ENCODE measurements around the gene PRR23E.

Gene PRR23E

GRCh38 chr3:127174284-127174683 is 18.6 kb upstream of the PRR23E start:
- Histone ChIP-seq H3K18ac (ENCODE audit: low read length) (no peak overlapping the region), H2BK120ac (ENCODE audit: low read depth, low read length) (no peak overlapping the region), H3K4me3 (ENCODE audit: low read length) (no peak overlapping the region), H3K4ac (ENCODE audit: low read depth, low read length) (no peak overlapping the region), H3K36me3 (ENCODE audit: control insufficient read depth, insufficient read depth, low read length) (no peaks in the 10 kb centered on the region), H3K4me1 (ENCODE audit: control insufficient read depth, low read depth, low read length) (peaks cover 3% of the 10 kb centered on the region), H3K23ac (ENCODE audit: low read length) (no peak overlapping the region), H3K27me3 (ENCODE audit: insufficient read depth, low read length, poor library complexity) (no peaks in the 10 kb centered on the region), H2BK5ac (ENCODE audit: low read length) (no peak overlapping the region), H2BK15ac (replicated peaks; ENCODE audit: low read depth) (no peak overlapping the region), H3K4me2 (ENCODE audit: low read length) (no peak overlapping the region), H3K9ac (ENCODE audit: low read length) (no peak overlapping the region), H2AK5ac (ENCODE audit: low read length) (no peak overlapping the region), H3K27ac (ENCODE audit: low read depth, low read length) (no peak overlapping the region), H3K56ac (ENCODE audit: low read length) (no peak overlapping the region), H4K8ac (ENCODE audit: low read depth, low read length) (no peak overlapping the region), H3K79me2 (ENCODE audit: control insufficient read depth, insufficient read depth, low read length) (no peaks in the 10 kb centered on the region), H4K5ac (ENCODE audit: low read length) (no peak overlapping the region), H3K79me1 (ENCODE audit: low read length) (no peaks in the 10 kb centered on the region)
- WGBS (ENCODE audit: extremely low coverage, insufficient coverage, low lambda C conversion rate): no CpG with 5 or more reads among the region's 4 CpGs
- DNase-seq: no peak

- Histone ChIP-seq H3K27ac (ENCODE audit: low read depth, low read length) (no peak overlapping the region), H3K18ac (ENCODE audit: low read length) (no peak overlapping the region), H2BK120ac (ENCODE audit: low read depth, low read length) (no peak overlapping the region), H3K23ac (ENCODE audit: low read length) (no peak overlapping the region), H2BK5ac (ENCODE audit: low read length) (no peak overlapping the region), H3K4ac (ENCODE audit: low read depth, low read length) (no peak overlapping the region), H4K8ac (ENCODE audit: low read depth, low read length) (no peak overlapping the region), H4K5ac (ENCODE audit: low read length) (no peak overlapping the region), H3K4me1 (ENCODE audit: control insufficient read depth, low read depth, low read length) (peaks cover 3% of the 10 kb centered on the region), H3K27me3 (ENCODE audit: insufficient read depth, low read length, poor library complexity) (no peaks in the 10 kb centered on the region), H3K4me3 (ENCODE audit: low read length) (no peak overlapping the region), H3K56ac (ENCODE audit: low read length) (no peak overlapping the region), H3K79me2 (ENCODE audit: control insufficient read depth, insufficient read depth, low read length) (no peaks in the 10 kb centered on the region), H3K79me1 (ENCODE audit: low read length) (no peaks in the 10 kb centered on the region), H3K4me2 (ENCODE audit: low read length) (no peak overlapping the region), H3K36me3 (ENCODE audit: control insufficient read depth, insufficient read depth, low read length) (no peaks in the 10 kb centered on the region), H2AK5ac (ENCODE audit: low read length) (no peak overlapping the region), H2BK15ac (replicated peaks; ENCODE audit: low read depth) (no peak overlapping the region), H3K9ac (ENCODE audit: low read length) (no peak overlapping the region)
- WGBS (ENCODE audit: extremely low coverage, insufficient coverage, low lambda C conversion rate): no CpG with 5 or more reads among the region's 2 CpGs
- no peak for DNase-seq
Measured at GRCh38 chr3:127174715-127175140, 18.2 kb upstream of the PRR23E start.

GRCh38 chr3:127175272-127175671 is 17.7 kb upstream of the PRR23E start:
- no peak for DNase-seq
- Histone ChIP-seq H3K23ac (ENCODE audit: low read length) (no peak overlapping the region), H3K9ac (ENCODE audit: low read length) (no peak overlapping the region), H2BK5ac (ENCODE audit: low read length) (no peak overlapping the region), H3K18ac (ENCODE audit: low read length) (no peak overlapping the region), H3K4ac (ENCODE audit: low read depth, low read length) (no peak overlapping the region), H4K8ac (ENCODE audit: low read depth, low read length) (no peak overlapping the region), H2BK120ac (ENCODE audit: low read depth, low read length) (no peak overlapping the region), H3K56ac (ENCODE audit: low read length) (no peak overlapping the region), H3K4me3 (ENCODE audit: low read length) (no peak overlapping the region), H3K27me3 (ENCODE audit: insufficient read depth, low read length, poor library complexity) (no peaks in the 10 kb centered on the region), H4K5ac (ENCODE audit: low read length) (no peak overlapping the region), H3K79me2 (ENCODE audit: control insufficient read depth, insufficient read depth, low read length) (no peaks in the 10 kb centered on the region), H2BK15ac (replicated peaks; ENCODE audit: low read depth) (no peak overlapping the region), H3K4me1 (ENCODE audit: control insufficient read depth, low read depth, low read length) (peaks cover 3% of the 10 kb centered on the region), H3K79me1 (ENCODE audit: low read length) (no peaks in the 10 kb centered on the region), H3K27ac (ENCODE audit: low read depth, low read length) (no peak overlapping the region), H2AK5ac (ENCODE audit: low read length) (no peak overlapping the region), H3K4me2 (ENCODE audit: low read length) (no peak overlapping the region), H3K36me3 (ENCODE audit: control insufficient read depth, insufficient read depth, low read length) (no peaks in the 10 kb centered on the region)
- no CpG with 5 or more reads among the region's 11 CpGs for whole genome bisulfite sequencing (ENCODE audit: extremely low coverage, insufficient coverage, low lambda C conversion rate)

- no peaks in the 10 kb centered on the region for H3K27me3 ChIP-seq (ENCODE audit: insufficient read depth, low read length, poor library complexity)
- peaks cover 3% of the 10 kb centered on the region for H3K4me1 ChIP-seq (ENCODE audit: control insufficient read depth, low read depth, low read length)
- WGBS (ENCODE audit: extremely low coverage, insufficient coverage, low lambda C conversion rate): no CpG with 5 or more reads among the region's 1 CpG
- H2BK5ac ChIP-seq (ENCODE audit: low read length): no peak overlapping the region
- no peak overlapping the region for H3K23ac ChIP-seq (ENCODE audit: low read length)
- H3K79me1 ChIP-seq (ENCODE audit: low read length): no peaks in the 10 kb centered on the region
- H3K79me2 ChIP-seq (ENCODE audit: control insufficient read depth, insufficient read depth, low read length): no peaks in the 10 kb centered on the region
- H3K9ac ChIP-seq (ENCODE audit: low read length): no peak overlapping the region
- no peak overlapping the region for H2BK120ac ChIP-seq (ENCODE audit: low read depth, low read length)
- H3K4me3 ChIP-seq (ENCODE audit: low read length): no peak overlapping the region
- H2BK15ac ChIP-seq (replicated peaks; ENCODE audit: low read depth): no peak overlapping the region
- peak; percentile 21 for DNase-seq
- no peak overlapping the region for H3K4ac ChIP-seq (ENCODE audit: low read depth, low read length)
- no peak overlapping the region for H4K8ac ChIP-seq (ENCODE audit: low read depth, low read length)
- no peak overlapping the region for H3K4me2 ChIP-seq (ENCODE audit: low read length)
- no peaks in the 10 kb centered on the region for H3K36me3 ChIP-seq (ENCODE audit: control insufficient read depth, insufficient read depth, low read length)
- H3K27ac ChIP-seq (ENCODE audit: low read depth, low read length): no peak overlapping the region
- H4K5ac ChIP-seq (ENCODE audit: low read length): no peak overlapping the region
- H3K18ac ChIP-seq (ENCODE audit: low read length): no peak overlapping the region
- no peak overlapping the region for H2AK5ac ChIP-seq (ENCODE audit: low read length)
- H3K56ac ChIP-seq (ENCODE audit: low read length): no peak overlapping the region
Measured at GRCh38 chr3:127177226-127177625, 15.7 kb upstream of the PRR23E start.

GRCh38 chr3:127180859-127181258 is 12.1 kb upstream of the PRR23E start:
- Histone ChIP-seq H3K4ac (ENCODE audit: low read depth, low read length) (no peak overlapping the region), H3K79me1 (ENCODE audit: low read length) (no peaks in the 10 kb centered on the region), H3K4me2 (ENCODE audit: low read length) (no peak overlapping the region), H2BK15ac (replicated peaks; ENCODE audit: low read depth) (no peak overlapping the region), H3K4me1 (ENCODE audit: control insufficient read depth, low read depth, low read length) (no peaks in the 10 kb centered on the region), H2AK5ac (ENCODE audit: low read length) (no peak overlapping the region), H3K9ac (ENCODE audit: low read length) (no peak overlapping the region), H3K27me3 (ENCODE audit: insufficient read depth, low read length, poor library complexity) (no peaks in the 10 kb centered on the region), H2BK5ac (ENCODE audit: low read length) (no peak overlapping the region), H3K36me3 (ENCODE audit: control insufficient read depth, insufficient read depth, low read length) (no peaks in the 10 kb centered on the region), H3K4me3 (ENCODE audit: low read length) (no peak overlapping the region), H3K79me2 (ENCODE audit: control insufficient read depth, insufficient read depth, low read length) (no peaks in the 10 kb centered on the region), H3K23ac (ENCODE audit: low read length) (no peak overlapping the region), H3K18ac (ENCODE audit: low read length) (no peak overlapping the region), H4K5ac (ENCODE audit: low read length) (no peak overlapping the region), H3K56ac (ENCODE audit: low read length) (no peak overlapping the region), H4K8ac (ENCODE audit: low read depth, low read length) (no peak overlapping the region), H3K27ac (ENCODE audit: low read depth, low read length) (no peak overlapping the region), H2BK120ac (ENCODE audit: low read depth, low read length) (no peak overlapping the region)
- DNase-seq: no peak
- no CpG with 5 or more reads among the region's 6 CpGs for WGBS (ENCODE audit: extremely low coverage, insufficient coverage, low lambda C conversion rate)

- WGBS (ENCODE audit: extremely low coverage, insufficient coverage, low lambda C conversion rate): no CpG with 5 or more reads among the region's 7 CpGs
Measured at GRCh38 chr3:127182431-127182830, 10.5 kb upstream of the PRR23E start.

More at GRCh38 chr3:127182431-127182830, 10.5 kb upstream of the PRR23E start:
- H4K5ac ChIP-seq (ENCODE audit: low read length): no peak overlapping the region
- no peak overlapping the region for H3K27ac ChIP-seq (ENCODE audit: low read depth, low read length)
- H3K27me3 ChIP-seq (ENCODE audit: insufficient read depth, low read length, poor library complexity): no peaks in the 10 kb centered on the region
- no peak for DNase-seq
- H3K56ac ChIP-seq (ENCODE audit: low read length): no peak overlapping the region
- no peak overlapping the region for H2BK5ac ChIP-seq (ENCODE audit: low read length)
- H3K4me2 ChIP-seq (ENCODE audit: low read length): no peak overlapping the region
- H2BK120ac ChIP-seq (ENCODE audit: low read depth, low read length): no peak overlapping the region
- no peak overlapping the region for H3K4ac ChIP-seq (ENCODE audit: low read depth, low read length)
- no peak overlapping the region for H3K9ac ChIP-seq (ENCODE audit: low read length)
- H3K36me3 ChIP-seq (ENCODE audit: control insufficient read depth, insufficient read depth, low read length): no peaks in the 10 kb centered on the region
- no peak overlapping the region for H3K18ac ChIP-seq (ENCODE audit: low read length)
- H3K79me2 ChIP-seq (ENCODE audit: control insufficient read depth, insufficient read depth, low read length): no peaks in the 10 kb centered on the region
- no peak overlapping the region for H3K4me3 ChIP-seq (ENCODE audit: low read length)
- H4K8ac ChIP-seq (ENCODE audit: low read depth, low read length): no peak overlapping the region
- no peak overlapping the region for H2AK5ac ChIP-seq (ENCODE audit: low read length)
- no peak overlapping the region for H2BK15ac ChIP-seq (replicated peaks; ENCODE audit: low read depth)
- no peaks in the 10 kb centered on the region for H3K79me1 ChIP-seq (ENCODE audit: low read length)
- H3K23ac ChIP-seq (ENCODE audit: low read length): no peak overlapping the region
- H3K4me1 ChIP-seq (ENCODE audit: control insufficient read depth, low read depth, low read length): no peaks in the 10 kb centered on the region

Data from mesendoderm (in vitro differentiated cells).